Adrenal gland (tissue), 12 donors: Measurements from ENCODE around the gene RAP1A. TPM values are rescaled to one million over a fixed set of nuclear protein-coding genes. Genes with fewer than 3 reads are reported as not detected.

Experiments used
- DNase-seq, 7 donors: peaks; one replicate each; pipeline ENCODE4 v3.0.0-alpha.2; 2019 to 2020
- H3K27ac ChIP-seq, 5 donors: fragments of 200-600 bp; sonication (generic) in 4 of 5; 1 replicate in 3 of 5; 2 replicates in 2 of 5; pipeline versions ENCODE4 v1.5.1 to v1.8.0; 2016 to 2020; ENCODE audit warnings: mild to moderate bottlenecking in 1 of 5
- H3K27me3 ChIP-seq: fragments of 200-600 bp; 2 replicates; pipeline ENCODE4 v1.8.0; 2021
- H3K36me3 ChIP-seq, 2 donors: fragments of 200-600 bp; replicated peaks in 1 of 2; 1 replicate in 1 of 2; 2 replicates in 1 of 2; pipeline versions ENCODE4 v1.5.1 to v1.8.0; 2018 to 2022
- H3K4me1 ChIP-seq, 2 donors: fragments of 200-600 bp; replicated peaks in 1 of 2; 1 replicate in 1 of 2; 2 replicates in 1 of 2; pipeline versions ENCODE4 v1.5.1 to v1.8.0; 2018 to 2021
- H3K4me3 ChIP-seq, 4 donors: fragments of 200-600 bp; sonication (generic) in 3 of 4; one replicate each; pipeline ENCODE4 v1.5.1; 2016 to 2018
- H3K9me3 ChIP-seq, 3 donors: fragments of 200-600 bp; sonication (generic) in 1 of 3; replicated peaks in 1 of 3; 1 replicate in 2 of 3; 2 replicates in 1 of 3; pipeline versions ENCODE4 v1.5.1 to v1.8.0; 2016 to 2021
- POLR2A ChIP-seq, 2 donors: fragments of 450-650 bp; IDR thresholded peaks; one replicate each; pipeline ENCODE4 v1.6.1; 2017; ENCODE audit warnings: antibody characterized with exemption in 2 of 2, mild to moderate bottlenecking in 2 of 2, moderate library complexity in 1 of 2
- WGBS, 4 donors: extraction: QIAGEN DNeasy Blood & Tissue Kit in 2 of 4; methylation state at CpG; one replicate each; pipeline versions ENCODE4 v1.1.5 to v1.1.7; 2013 to 2017; 5-methylcytosine and 5-hydroxymethylcytosine counted together
- intact Hi-C, 2 donors: fragments of 100-400 bp; cut with DNase I; formaldehyde crosslinking; loops; one replicate each; pipeline versions ENCODE4 v1.14.1 to v1.15.0; 2022 to 2023
- polyA plus RNA-seq, 3 donors: library from polyadenylated mRNA; stranded (reverse); fragments of 200-250 nt in 2 of 3; fragments of 350-450 nt in 1 of 3; fragmentation: Illumina TruSeq in 1 of 3; extraction: RNeasy Lipid Tissue Mini Kit (QIAGEN cat#74804) in 1 of 3; gene quantifications; one replicate each; pipeline ENCODE4 v1.2.3, GENCODE V29; 2013 to 2014
- total RNA-seq, 9 donors: library from RNA; depleted of rRNA in 4 of 9; stranded (reverse); fragments of >200 nt in 4 of 9; fragments of 120-200 nt in 1 of 9; fragmentation: NEBNext Ultra II Directional in 1 of 9; extraction: Animal tissue kit (Norgen Biotek cat#: 25700) in 1 of 9; gene quantifications; one replicate each; pipeline versions ENCODE4 v1.1.0 to v1.2.4, GENCODE V29; 2013 to 2023
- TF ChIP-seq, protein P1 (sequence below), 6 experiments: fragments of 450-650 bp in 4 of 6; fragments of 200-600 bp in 2 of 6; sonication (generic) in 1 of 6; IDR thresholded peaks; 1 replicate in 5 of 6; 2 replicates in 1 of 6; pipeline versions ENCODE4 v1.5.1 to v1.8.0; 2016 to 2021; ENCODE audit warnings: antibody characterized with exemption in 6 of 6, mild to moderate bottlenecking in 2 of 6, moderate library complexity in 1 of 6
- donor health status: healthy with polysubstance abuse.
- donor health status: Bipolar disorder and iron deficiency.
- donor health status: DM: yes; HTN: yes; CAD: no.
- donor health status: DM: no; HTN: no; CAD: no.
- donor health status: DM: no; HTN: no; CAD: no.
- donor health status: DM: yes; HTN: yes; CAD: no.

Gene RAP1A
- total and polyA plus RNA-seq, 12 donors, result 23.1 to 157 (median 60.2) TPM

DNA sequence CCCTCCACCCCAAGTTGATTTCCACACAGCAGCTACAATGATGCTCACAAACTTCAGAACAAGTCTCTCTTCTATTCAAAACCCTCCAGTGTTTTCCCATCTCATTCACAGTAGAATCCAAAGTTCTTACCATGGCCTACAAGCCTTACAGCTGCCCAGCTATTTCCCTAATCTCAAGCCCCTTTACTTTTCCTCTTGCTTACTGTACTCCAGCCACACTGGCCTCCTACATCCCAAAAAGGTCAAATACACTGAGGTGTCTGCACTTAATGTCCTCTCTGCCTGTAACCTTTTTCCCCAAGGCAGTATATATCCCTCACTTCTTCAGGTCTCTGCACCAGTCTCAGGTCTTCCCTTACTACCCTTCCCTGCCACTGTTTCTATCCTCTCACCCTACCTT, 2.6 kb downstream of the RAP1A start:
- no peaks in the 10 kb centered on the region for H3K27me3 ChIP-seq
- peaks cover 18 to 70% of the 10 kb centered on the region in 2 donors for H3K4me1 ChIP-seq
- DNase-seq, result no peak
- H3K9me3 ChIP-seq, result no peaks in the 10 kb centered on the region
- H3K36me3 ChIP-seq, result no peaks in the 10 kb centered on the region
- no peak overlapping the region for H3K27ac ChIP-seq
- H3K4me3 ChIP-seq, result no peak overlapping the region
- intact Hi-C loops, result no loop called here
- no peak for TF ChIP-seq POLR2A (IDR thresholded peaks at IDR 0.05)
- TF ChIP-seq, protein P1, sequence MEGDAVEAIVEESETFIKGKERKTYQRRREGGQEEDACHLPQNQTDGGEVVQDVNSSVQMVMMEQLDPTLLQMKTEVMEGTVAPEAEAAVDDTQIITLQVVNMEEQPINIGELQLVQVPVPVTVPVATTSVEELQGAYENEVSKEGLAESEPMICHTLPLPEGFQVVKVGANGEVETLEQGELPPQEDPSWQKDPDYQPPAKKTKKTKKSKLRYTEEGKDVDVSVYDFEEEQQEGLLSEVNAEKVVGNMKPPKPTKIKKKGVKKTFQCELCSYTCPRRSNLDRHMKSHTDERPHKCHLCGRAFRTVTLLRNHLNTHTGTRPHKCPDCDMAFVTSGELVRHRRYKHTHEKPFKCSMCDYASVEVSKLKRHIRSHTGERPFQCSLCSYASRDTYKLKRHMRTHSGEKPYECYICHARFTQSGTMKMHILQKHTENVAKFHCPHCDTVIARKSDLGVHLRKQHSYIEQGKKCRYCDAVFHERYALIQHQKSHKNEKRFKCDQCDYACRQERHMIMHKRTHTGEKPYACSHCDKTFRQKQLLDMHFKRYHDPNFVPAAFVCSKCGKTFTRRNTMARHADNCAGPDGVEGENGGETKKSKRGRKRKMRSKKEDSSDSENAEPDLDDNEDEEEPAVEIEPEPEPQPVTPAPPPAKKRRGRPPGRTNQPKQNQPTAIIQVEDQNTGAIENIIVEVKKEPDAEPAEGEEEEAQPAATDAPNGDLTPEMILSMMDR (IDR thresholded peaks at IDR 0.05), result no peak

DNA sequence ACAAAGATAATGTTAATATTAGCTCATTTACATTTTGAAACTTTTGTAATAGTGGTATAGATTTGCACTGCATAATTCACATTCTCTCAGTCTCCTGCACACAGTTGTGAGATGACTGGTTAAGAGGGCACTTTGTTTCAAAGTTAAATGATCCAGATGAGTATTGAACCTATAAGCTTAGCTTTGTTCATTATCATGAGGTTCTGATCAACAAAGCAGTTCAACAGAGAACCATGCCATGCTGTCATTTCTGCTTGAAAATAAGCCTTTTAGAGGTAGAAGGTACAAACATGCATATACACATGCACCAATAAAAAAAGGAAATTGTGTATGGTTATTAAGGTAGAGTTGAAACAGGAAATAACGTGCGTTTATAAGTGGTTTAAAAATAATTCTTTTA, 4.8 kb downstream of the RAP1A start:
- no peak for TF ChIP-seq POLR2A (IDR thresholded peaks at IDR 0.05)
- TF ChIP-seq, protein P1 (IDR thresholded peaks at IDR 0.05), result no peak
- peaks cover 24 to 85% of the 10 kb centered on the region in 2 donors for H3K4me1 ChIP-seq
- intact Hi-C loops, result no loop called here
- no peak for DNase-seq
- H3K27me3 ChIP-seq, result no peaks in the 10 kb centered on the region
- H3K4me3 ChIP-seq, result no peak overlapping the region
- no peaks in the 10 kb centered on the region for H3K9me3 ChIP-seq
- H3K36me3 ChIP-seq, result no peaks in the 10 kb centered on the region
- no peak overlapping the region for H3K27ac ChIP-seq
- WGBS, 4 donors, result 57 to 71% (median 62%) methylated on average over 2 of the region's 2 CpGs

DNA sequence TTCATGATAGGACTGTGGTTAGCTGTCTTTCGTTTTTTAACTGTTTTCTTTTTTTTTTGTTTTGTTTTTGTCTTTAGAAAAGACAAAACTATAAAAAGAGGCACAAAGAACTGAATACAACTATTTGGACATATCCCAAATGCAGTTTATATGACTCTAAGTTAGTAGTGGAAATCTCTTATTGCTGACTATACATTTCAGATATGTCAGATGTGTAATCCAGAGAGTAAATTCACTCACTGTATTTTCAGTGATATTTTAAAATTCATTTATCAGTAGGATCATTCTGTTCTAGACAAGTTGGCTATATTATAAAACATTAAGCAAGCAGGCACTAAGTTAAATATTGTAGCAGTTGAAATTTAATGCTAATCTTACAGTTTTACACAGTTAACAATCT, 5.7 kb downstream of the RAP1A start:
- no peak overlapping the region for H3K27ac ChIP-seq
- no peaks in the 10 kb centered on the region for H3K36me3 ChIP-seq
- DNase-seq, result no peak
- 33 to 53% (median 37%) methylated on average over 1 of the region's 1 CpG for WGBS, 4 donors
- H3K9me3 ChIP-seq, result no peaks in the 10 kb centered on the region
- TF ChIP-seq, protein P1 (IDR thresholded peaks at IDR 0.05), result no peak
- no peak for TF ChIP-seq POLR2A (IDR thresholded peaks at IDR 0.05)
- intact Hi-C loops, result no loop called here
- H3K27me3 ChIP-seq, result no peaks in the 10 kb centered on the region
- H3K4me1 ChIP-seq, result peaks cover 24 to 92% of the 10 kb centered on the region in 2 donors
- no peak overlapping the region for H3K4me3 ChIP-seq

DNA sequence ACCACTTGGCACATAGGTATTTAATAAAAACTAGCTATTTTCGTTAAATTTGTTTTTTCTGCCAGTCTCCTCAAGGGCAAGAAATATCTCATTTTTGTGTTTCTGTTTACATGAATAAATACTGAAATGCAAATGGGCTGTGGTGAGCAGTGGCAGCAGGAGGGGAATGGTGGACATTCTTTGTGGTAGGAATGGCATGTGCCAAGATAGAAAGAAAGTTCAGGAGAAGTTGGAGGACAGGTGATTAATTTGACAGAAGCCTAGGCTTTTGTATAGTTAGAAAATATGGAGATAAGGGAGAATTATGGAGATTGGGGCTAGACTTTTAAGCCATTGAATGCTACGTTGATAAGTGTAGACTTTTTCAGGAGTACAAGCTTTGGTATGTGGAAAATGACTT, 8.6 kb downstream of the RAP1A start:
- TF ChIP-seq, protein P1 (IDR thresholded peaks at IDR 0.05), result no peak
- TF ChIP-seq POLR2A (IDR thresholded peaks at IDR 0.05), result no peak
- Histone ChIP-seq H3K9me3 (no peaks in the 10 kb centered on the region), H3K36me3 (no peaks in the 10 kb centered on the region), H3K27ac (no peak overlapping the region), H3K4me1 (peaks cover 6 to 85% of the 10 kb centered on the region in 2 donors), H3K27me3 (no peaks in the 10 kb centered on the region), H3K4me3 (no peak overlapping the region)
- 32 to 79% (median 35%) methylated on average over 1 to 2 of the region's 2 CpGs for WGBS, 4 donors
- intact Hi-C loops, result no loop called here
- no peak for DNase-seq
